ENCODE measurements around the gene AQP6.

GRCh38 chr12:49939307-49939706, 33.4 kb upstream of the AQP6 start:
- no peak for TF ChIP-seq CTCF (IDR thresholded peaks at IDR 0.05)
- no peak for TF ChIP-seq POLR2A (IDR thresholded peaks at IDR 0.05)
